IMR-90 (cell line): Measurements from ENCODE around the gene FFAR2. TPM values are rescaled to one million over a fixed set of nuclear protein-coding genes. Genes with fewer than 3 reads are reported as not detected.

Experiments
- ATAC-seq: fragments of 200-7000 bp; cut with Tn5 transposase; 2 replicates; pipeline ENCODE4 v1.9.1; 2020; ENCODE audit warnings: low read depth, mild to moderate bottlenecking, moderate library complexity
- BruUV-seq: library from RNA; stranded (reverse); fragments of 400-500 nt; replicated peaks from 2 replicates; lab custom pipeline; 2021; lab: Mats Ljungman, UMichigan
- CTCF ChIA-PET: fragments of 300-600 bp; formaldehyde crosslinking; extraction: SDS; loops from one replicate; lab custom pipeline; 2021; ENCODE audit warnings: antibody characterized with exemption; lab: Yijun Ruan, JAX
- POLR2A ChIA-PET: fragments of 300-600 bp; sonication (Branson Sonifier 250); formaldehyde crosslinking; loops from one replicate; lab custom pipeline; 2022; ENCODE audit warnings: antibody characterized with exemption; ENCODE audit not compliant: unreplicated experiment; lab: Charles Lee
- DNase-seq: peaks from one replicate; pipeline ENCODE4 v3.0.0; 2013
- H2AFZ ChIP-seq: replicated peaks from 2 replicates; pipeline ENCODE3; 2013; ENCODE audit warnings: low read length, mild to moderate bottlenecking; ENCODE audit not compliant: poor library complexity
- H2AK5ac ChIP-seq: 2 replicates; pipeline ENCODE4 v1.6.1; 2013; ENCODE audit warnings: low read depth, low read length, inconsistent platforms
- H2AK9ac ChIP-seq: replicated peaks from 2 replicates; pipeline ENCODE3; 2013; ENCODE audit warnings: mild to moderate bottlenecking, low read depth, low read length, moderate library complexity; ENCODE audit not compliant: poor library complexity
- H2BK120ac ChIP-seq: 2 replicates; pipeline ENCODE4 v1.6.1; 2013; ENCODE audit warnings: low read depth, low read length, inconsistent platforms
- H2BK15ac ChIP-seq: 3 replicates; pipeline ENCODE4 v1.6.1; 2013; ENCODE audit warnings: low read depth, low read length, inconsistent platforms
- H2BK20ac ChIP-seq: 2 replicates; pipeline ENCODE4 v1.6.1; 2013; ENCODE audit warnings: low read depth, mild to moderate bottlenecking, inconsistent platforms, low read length, moderate library complexity
- H2BK5ac ChIP-seq: 2 replicates; pipeline ENCODE4 v1.6.1; 2013; ENCODE audit warnings: mild to moderate bottlenecking, low read depth, low read length, inconsistent platforms; ENCODE audit not compliant: poor library complexity, severe bottlenecking
- H3K14ac ChIP-seq: replicated peaks from 2 replicates; pipeline ENCODE4 v1.6.1; 2013; ENCODE audit warnings: low read depth, low read length, inconsistent platforms
- H3K18ac ChIP-seq: 2 replicates; pipeline ENCODE4 v1.6.1; 2013; ENCODE audit warnings: low read depth, low read length, control low read depth
- H3K23ac ChIP-seq: 2 replicates; pipeline ENCODE4 v1.6.1; 2013; ENCODE audit warnings: low read depth, low read length, inconsistent platforms
- H3K27ac ChIP-seq: 2 replicates; pipeline ENCODE4 v1.5.1; 2013; ENCODE audit warnings: mild to moderate bottlenecking, control low read depth, low read length; ENCODE audit not compliant: insufficient read depth
- H3K27me3 ChIP-seq: 2 replicates; pipeline ENCODE4 v1.6.1; 2013; ENCODE audit warnings: low read length; ENCODE audit not compliant: control insufficient read depth, insufficient read depth
- H3K36me3 ChIP-seq: 2 replicates; pipeline ENCODE4 v1.6.1; 2013; ENCODE audit warnings: low read length, mixed read lengths; ENCODE audit not compliant: control insufficient read depth, insufficient read depth
- H3K4ac ChIP-seq: 2 replicates; pipeline ENCODE4 v1.6.1; 2013; ENCODE audit warnings: low read depth, low read length, inconsistent platforms
- H3K4me1 ChIP-seq: 2 replicates; pipeline ENCODE4 v1.6.1; 2013; ENCODE audit warnings: low read length, mixed read lengths; ENCODE audit not compliant: control insufficient read depth, insufficient read depth
- H3K4me2 ChIP-seq: 2 replicates; pipeline ENCODE4 v1.6.1; 2013; ENCODE audit warnings: low read depth, mild to moderate bottlenecking, control low read depth, low read length, moderate library complexity
- H3K4me3 ChIP-seq: 2 replicates; pipeline ENCODE4 v1.5.1; 2013; ENCODE audit warnings: low read depth, mild to moderate bottlenecking, control low read depth, low read length, moderate library complexity; ENCODE audit not compliant: insufficient read depth
- H3K56ac ChIP-seq: 2 replicates; pipeline ENCODE4 v1.6.1; 2013; ENCODE audit warnings: low read length, inconsistent platforms; ENCODE audit not compliant: insufficient read depth; ENCODE audit errors: extremely low read depth
- H3K79me1 ChIP-seq, 2 experiments: 2 replicates each; pipeline ENCODE4 v1.6.1; 2013; ENCODE audit warnings: low read length in 2 of 2, inconsistent platforms in 1 of 2, low read depth in 1 of 2
- H3K9ac ChIP-seq: 2 replicates; pipeline ENCODE4 v1.6.1; 2013; ENCODE audit warnings: low read depth, low read length, control low read depth
- H3K9me1 ChIP-seq: 2 replicates; pipeline ENCODE4 v1.6.1; 2013; ENCODE audit warnings: low read length, inconsistent platforms; ENCODE audit not compliant: insufficient read depth
- H3K9me3 ChIP-seq: 2 replicates; pipeline ENCODE4 v1.6.1; 2013; ENCODE audit warnings: low read length; ENCODE audit not compliant: control insufficient read depth, insufficient read depth
- H4K20me1 ChIP-seq: 2 replicates; pipeline ENCODE4 v1.6.1; 2013; ENCODE audit warnings: low read length, inconsistent platforms; ENCODE audit not compliant: insufficient read depth
- H4K5ac ChIP-seq: 2 replicates; pipeline ENCODE4 v1.6.1; 2013; ENCODE audit warnings: mild to moderate bottlenecking, low read depth, low read length, control low read depth
- H4K8ac ChIP-seq, 2 experiments: 2 replicates each; pipeline ENCODE4 v1.6.1; 2013; ENCODE audit warnings: low read depth in 2 of 2, low read length in 2 of 2, control low read depth in 1 of 2, inconsistent platforms in 1 of 2
- H4K91ac ChIP-seq: 2 replicates; pipeline ENCODE4 v1.6.1; 2013; ENCODE audit warnings: low read depth, low read length, inconsistent platforms; ENCODE audit not compliant: insufficient read depth
- BHLHE40 ChIP-seq: fragments of 150-350 bp; IDR thresholded peaks from 2 replicates; pipeline ENCODE4 v1.6.1; 2016; ENCODE audit warnings: mild to moderate bottlenecking, low read depth, low read length
- WGBS, 2 experiments: methylation state at CpG; one replicate each; pipeline versions ENCODE4 v1.1.5 to v1.1.7; 2013; ENCODE audit warnings: missing lambda C conversion rate in 2 of 2; ENCODE audit not compliant: insufficient read length in 1 of 2; ENCODE audit errors: extremely low coverage in 2 of 2; 5-methylcytosine and 5-hydroxymethylcytosine counted together
- dilution Hi-C: fragments of 300-500 bp; cut with HindIII; formaldehyde crosslinking; loops from one replicate; pipeline ENCODE4 v1.14.3; 2018; ENCODE audit warnings: low sequenced_read_pairs; ENCODE audit not compliant: unreplicated experiment
- in situ Hi-C: fragments of 300-500 bp; cut with MboI; formaldehyde crosslinking; loops from 3 replicates; pipeline ENCODE4 v1.14.3; 2019; ENCODE audit warnings: low sequenced_read_pairs, inconsistent platforms, mixed read lengths
- intact Hi-C: fragments of 100-400 bp; cut with micrococcal nuclease; formaldehyde crosslinking; loops from 2 replicates; pipeline ENCODE4 v1.10.0; 2022
- polyA plus RNA-seq, 3 experiments: library from polyadenylated mRNA; depleted of rRNA; stranded (reverse); fragments of >200 nt; gene quantifications; 2 replicates each; pipeline ENCODE4 v1.2.3, GENCODE V29; 2012; ENCODE audit warnings: low replicate concordance in 1 of 3
- total RNA-seq: library from RNA; depleted of rRNA; stranded (reverse); fragments of >200 nt; gene quantifications from 2 replicates; pipeline ENCODE4 v1.2.3, GENCODE V29; 2012
- TF ChIP-seq, protein P1 (sequence below): fragments of 150-350 bp; IDR thresholded peaks from 2 replicates; pipeline ENCODE4 v1.6.1; 2017; ENCODE audit warnings: mild to moderate bottlenecking, antibody characterized with exemption, low read length, low read depth

Gene FFAR2
- total and polyA plus RNA-seq, 2 of the 4 experiments (the other 2 are of a cell fraction): not detected

DNA sequence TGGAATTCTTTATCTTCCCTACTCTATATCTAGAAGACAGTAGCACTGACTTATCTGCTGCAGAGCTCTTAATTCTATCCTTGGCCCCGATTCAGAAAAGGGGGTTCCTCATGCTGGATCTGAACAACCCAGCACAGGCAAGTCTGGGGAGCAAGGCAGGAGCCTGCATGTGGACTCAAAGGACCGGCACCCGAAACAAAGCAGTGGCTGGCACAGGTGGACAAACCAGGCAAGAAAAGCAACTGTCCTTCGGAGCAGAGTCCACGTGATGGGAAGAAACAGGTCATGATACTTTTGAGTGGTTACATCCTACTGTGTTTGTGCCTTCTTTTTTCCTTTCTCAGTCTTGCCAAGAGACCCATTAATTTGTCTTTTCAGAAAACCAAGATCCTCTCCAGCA lies 38.9 kb upstream of the FFAR2 start:
- CTCF ChIA-PET: no interaction called here
- Histone ChIP-seq H3K9ac (no peak overlapping the region), H4K91ac (no peak overlapping the region), H3K4me2 (no peak overlapping the region), H3K4ac (no peak overlapping the region), H2BK120ac (no peak overlapping the region), H4K20me1 (no peaks in the 10 kb centered on the region), H2AK5ac (no peak overlapping the region), H3K4me1 (no peaks in the 10 kb centered on the region), H2AK9ac (no peak overlapping the region), H3K14ac (no peak overlapping the region), H3K27ac (no peak overlapping the region), H4K8ac (no peak overlapping the region), H3K27me3 (peaks cover 2% of the 10 kb centered on the region; the same call in 1 of the 2 replicates), H3K56ac (no peak overlapping the region), H4K5ac (no peak overlapping the region), H2BK20ac (no peak overlapping the region), H3K9me1 (no peaks in the 10 kb centered on the region), H2BK15ac (no peak overlapping the region), H2AFZ (no peak overlapping the region), H2BK5ac (no peak overlapping the region), H3K9me3 (no peaks in the 10 kb centered on the region), H3K36me3 (no peaks in the 10 kb centered on the region), H3K18ac (no peak overlapping the region), H3K23ac (no peak overlapping the region), H3K79me1 (no peaks in the 10 kb centered on the region), H3K4me3 (no peak overlapping the region)
- WGBS, 2 experiments: 58% methylated on average over 2 of the region's 5 CpGs; no CpG with 5 or more reads in 1 of the 2 experiments
- dilution Hi-C loops (no loop called here), intact Hi-C loops (no loop called here), in situ Hi-C loops (no loop called here)
- BruUV-seq: no TSS peak
- ATAC-seq (no peak), DNase-seq (no peak)
- POLR2A ChIA-PET: no interaction called here
- no peak for TF ChIP-seq BHLHE40
- TF ChIP-seq, protein P1, sequence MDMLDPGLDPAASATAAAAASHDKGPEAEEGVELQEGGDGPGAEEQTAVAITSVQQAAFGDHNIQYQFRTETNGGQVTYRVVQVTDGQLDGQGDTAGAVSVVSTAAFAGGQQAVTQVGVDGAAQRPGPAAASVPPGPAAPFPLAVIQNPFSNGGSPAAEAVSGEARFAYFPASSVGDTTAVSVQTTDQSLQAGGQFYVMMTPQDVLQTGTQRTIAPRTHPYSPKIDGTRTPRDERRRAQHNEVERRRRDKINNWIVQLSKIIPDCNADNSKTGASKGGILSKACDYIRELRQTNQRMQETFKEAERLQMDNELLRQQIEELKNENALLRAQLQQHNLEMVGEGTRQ: no peak
